Stimulated activated CD4-positive, alpha-beta T cell treated with anti-CD3 and anti-CD28 coated beads, Interleukin-12 subunit alpha, Interleukin-12 subunit beta, amount 100 ng/mL, for 4 hours (primary cell): ENCODE data around the gene COL8A1.

ENCODE experiments used
- DNase-seq: peaks from one replicate; pipeline ENCODE4 v3.0.0-alpha.2; 2020

The COL8A1 gene

GRCh38 chr3:99640214-99640851 lies 1.9 kb downstream of the COL8A1 start:
- no peak for DNase-seq

GRCh38 chr3:99641480-99641879 lies 3.1 kb downstream of the COL8A1 start:
- no peak for DNase-seq

- no peak for DNase-seq
Observed at GRCh38 chr3:99641982-99642381, 3.6 kb downstream of the COL8A1 start.

GRCh38 chr3:99644017-99644416 lies 5.6 kb downstream of the COL8A1 start:
- DNase-seq = no peak

- no peak for DNase-seq
Observed at GRCh38 chr3:99644746-99645145, 6.4 kb downstream of the COL8A1 start.

GRCh38 chr3:99645277-99646106 lies 7.1 kb downstream of the COL8A1 start:
- DNase-seq = no peak

GRCh38 chr3:99646107-99646435 lies 7.7 kb downstream of the COL8A1 start:
- DNase-seq = no peak

GRCh38 chr3:99647081-99647480 lies 8.7 kb downstream of the COL8A1 start:
- no peak for DNase-seq

GRCh38 chr3:99648101-99648500 lies 9.7 kb downstream of the COL8A1 start:
- no peak for DNase-seq

GRCh38 chr3:99648516-99648915 lies 10.1 kb downstream of the COL8A1 start:
- DNase-seq = no peak

- DNase-seq = no peak
Observed at GRCh38 chr3:99651531-99651930, 13.1 kb downstream of the COL8A1 start.

GRCh38 chr3:99656624-99657023 lies 18.2 kb downstream of the COL8A1 start:
- no peak for DNase-seq

- DNase-seq = no peak
Observed at GRCh38 chr3:99658274-99658673, 19.9 kb downstream of the COL8A1 start.

- no peak for DNase-seq
Observed at GRCh38 chr3:99659032-99659431, 20.6 kb downstream of the COL8A1 start.

GRCh38 chr3:99659951-99660350 lies 21.6 kb downstream of the COL8A1 start:
- no peak for DNase-seq

- no peak for DNase-seq
Observed at GRCh38 chr3:99662838-99663570, 24.6 kb downstream of the COL8A1 start.

GRCh38 chr3:99663977-99664376 lies 25.6 kb downstream of the COL8A1 start:
- no peak for DNase-seq

GRCh38 chr3:99665017-99665416 lies 26.6 kb downstream of the COL8A1 start:
- no peak for DNase-seq

GRCh38 chr3:99666201-99666600 lies 27.8 kb downstream of the COL8A1 start:
- DNase-seq = no peak

GRCh38 chr3:99668044-99668443 lies 29.6 kb downstream of the COL8A1 start:
- no peak for DNase-seq

- DNase-seq = no peak
Observed at GRCh38 chr3:99669879-99670555, 31.6 kb downstream of the COL8A1 start.

- DNase-seq = no peak
Observed at GRCh38 chr3:99670556-99670950, 32.2 kb downstream of the COL8A1 start.

- DNase-seq = no peak
Observed at GRCh38 chr3:99674086-99674789, 35.8 kb downstream of the COL8A1 start.
